Medulla oblongata (tissue), 1 donor: Measurements from ENCODE around the gene SMC5.
"Not testable (repeated sequence)": the region's sequence is repeated elsewhere in the genome, so short reads cannot be mapped to it uniquely, and the experiment has no call there.

Source experiments
- DNase-seq: peaks from one replicate; pipeline ENCODE4 v3.0.0-alpha.2; 2015; ENCODE audit errors: extremely low spot score

Gene SMC5

GRCh38 chr9:70258692-70259511 is at the start of gene SMC5:
TSS of gene SMC5 (plus strand) at chr9:70258978. CDS start at chr9:70259079, 101 bp downstream.
- peak; percentile 94 for DNase-seq

GRCh38 chr9:70217029-70217428 is 41.7 kb upstream of the SMC5 start:
- no peak for DNase-seq

GRCh38 chr9:70218767-70219166 is 40.0 kb upstream of the SMC5 start:
- no peak for DNase-seq

GRCh38 chr9:70220216-70220615 is 38.6 kb upstream of the SMC5 start:
- DNase-seq = no peak

GRCh38 chr9:70222354-70222753 is 36.4 kb upstream of the SMC5 start:
- DNase-seq = no peak

DNA sequence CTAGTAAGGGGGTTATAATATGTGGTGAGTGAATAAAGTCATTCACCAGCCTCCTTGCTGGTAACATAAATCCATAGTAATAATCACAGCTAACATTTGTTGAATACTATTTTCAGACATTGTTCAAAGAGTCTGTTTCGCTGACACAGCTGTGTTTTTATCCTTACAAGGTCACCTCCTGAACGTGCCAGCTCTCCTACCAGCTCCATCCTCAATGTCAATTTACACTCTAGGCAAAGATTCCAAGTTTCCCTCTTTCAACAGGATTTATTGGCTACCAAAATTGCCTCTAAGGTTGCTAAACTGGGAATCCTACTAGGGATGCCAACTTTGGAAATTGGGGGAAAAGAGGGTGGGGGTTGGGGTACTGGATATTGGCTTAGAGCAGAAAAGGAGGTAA is 30.7 kb upstream of the SMC5 start:
- no peak for DNase-seq

- DNase-seq = no peak
Measured at GRCh38 chr9:70228611-70229010, 30.2 kb upstream of the SMC5 start.

GRCh38 chr9:70229026-70229425 is 29.8 kb upstream of the SMC5 start:
- DNase-seq = no peak

DNA sequence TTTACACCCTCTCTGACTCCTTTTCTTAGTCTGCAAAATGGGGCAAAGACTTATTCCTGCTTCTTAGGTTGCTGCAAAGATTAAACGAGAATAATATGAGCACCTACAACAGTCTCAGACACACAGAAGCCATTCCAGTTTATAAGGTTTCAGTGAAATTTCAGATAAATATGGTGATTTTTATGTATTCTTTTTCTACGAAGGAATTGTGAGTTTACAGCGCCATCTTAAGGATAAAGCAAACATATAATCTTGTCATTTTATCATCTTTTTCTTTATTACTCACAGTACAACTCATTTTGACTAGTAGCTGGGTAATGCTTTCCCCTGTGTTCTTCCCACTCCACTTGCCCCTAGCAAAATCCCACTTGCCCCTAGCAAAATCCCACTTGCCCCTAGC is 29.2 kb upstream of the SMC5 start:
- DNase-seq = no peak

- no peak for DNase-seq
Measured at GRCh38 chr9:70232476-70232875, 26.3 kb upstream of the SMC5 start.

- not testable (repeated sequence) for DNase-seq
Measured at GRCh38 chr9:70234208-70234607, 24.6 kb upstream of the SMC5 start.

DNA sequence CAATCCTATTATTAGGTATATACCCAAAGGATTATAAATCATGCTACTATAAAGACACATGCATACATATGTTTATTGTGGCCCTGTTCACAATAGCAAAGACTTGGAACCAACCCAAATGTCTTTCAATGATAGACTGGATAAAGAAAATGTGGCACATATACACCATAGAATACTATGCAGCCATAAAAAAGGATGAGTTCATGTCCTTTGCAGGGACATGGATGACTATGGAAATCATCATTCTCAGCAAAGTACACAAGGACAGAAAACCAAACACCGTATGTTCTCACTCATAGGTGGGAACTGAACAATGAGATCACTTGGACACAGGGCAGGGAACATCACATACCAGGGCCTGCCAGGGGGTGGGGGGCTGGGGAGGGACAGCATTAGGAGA is 12.8 kb upstream of the SMC5 start:
- DNase-seq = not testable (repeated sequence)

DNA sequence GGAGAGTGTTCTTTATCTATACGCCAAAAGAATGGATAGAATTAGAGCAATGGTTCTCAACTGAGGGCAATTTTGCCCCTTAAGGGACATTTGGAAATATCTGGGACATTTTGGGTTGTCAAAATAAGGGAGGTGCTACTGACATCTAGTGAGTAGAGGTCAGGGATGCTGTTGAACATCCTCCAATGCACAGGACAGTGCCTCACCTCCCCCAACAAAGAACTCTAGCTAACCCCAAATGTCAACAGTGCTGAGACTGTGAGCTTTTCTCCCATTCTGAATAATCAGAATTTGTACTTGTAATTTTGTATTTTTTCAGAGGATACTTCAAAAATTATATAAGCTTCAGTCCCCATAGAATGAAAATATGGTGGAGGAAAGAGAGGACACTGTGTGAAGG is 8.6 kb upstream of the SMC5 start:
- no peak for DNase-seq

- no peak for DNase-seq
Measured at GRCh38 chr9:70255486-70255885, 3.3 kb upstream of the SMC5 start.

GRCh38 chr9:70256123-70256551 is 2.6 kb upstream of the SMC5 start:
- no peak for DNase-seq

- no peak for DNase-seq
Measured at GRCh38 chr9:70257502-70257901, 1.3 kb upstream of the SMC5 start.

GRCh38 chr9:70257991-70258691 is 637 bp upstream of the SMC5 start:
- DNase-seq = peak; percentile 71

GRCh38 chr9:70259512-70259802 is 679 bp downstream of the SMC5 start:
- no peak for DNase-seq

GRCh38 chr9:70260007-70260443 is 1.2 kb downstream of the SMC5 start:
- DNase-seq = no peak

GRCh38 chr9:70260606-70261005 is 1.8 kb downstream of the SMC5 start:
- no peak for DNase-seq

GRCh38 chr9:70261131-70261870 is 2.5 kb downstream of the SMC5 start:
- DNase-seq = no peak

GRCh38 chr9:70262366-70262765 is 3.6 kb downstream of the SMC5 start:
- DNase-seq = no peak

DNA sequence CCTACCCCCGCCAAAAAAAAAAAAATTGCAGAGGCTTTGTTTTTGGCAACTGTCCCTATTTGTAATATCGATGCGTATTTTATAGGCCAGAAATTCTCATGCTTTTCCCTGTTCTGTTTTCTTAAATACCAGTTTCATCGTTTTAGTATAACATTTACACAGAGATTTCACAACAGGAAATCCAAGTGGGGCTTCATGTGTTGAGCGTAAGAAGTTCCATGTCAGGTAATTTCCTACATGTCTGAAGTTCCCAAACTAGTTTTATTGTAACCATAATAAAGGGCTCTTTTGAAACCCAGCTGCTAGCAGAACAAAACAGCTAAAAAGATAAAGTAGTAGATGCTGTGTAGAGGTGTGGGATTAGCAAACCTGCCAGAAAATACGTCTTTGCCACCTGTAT is 4.2 kb downstream of the SMC5 start:
- no peak for DNase-seq
